GM19452 (cell line): ENCODE data around the gene EREG.
"Not testable (repeated sequence)": the region's sequence is repeated elsewhere in the genome, so short reads cannot be mapped to it uniquely, and the experiment has no call there.

ENCODE experiments used
- ATAC-seq: cut with Tn5 transposase; IDR thresholded peaks from one replicate; pipeline ENCODE4 v1.9.1; 2021; ENCODE audit not compliant: unreplicated experiment

EREG gene

DNA sequence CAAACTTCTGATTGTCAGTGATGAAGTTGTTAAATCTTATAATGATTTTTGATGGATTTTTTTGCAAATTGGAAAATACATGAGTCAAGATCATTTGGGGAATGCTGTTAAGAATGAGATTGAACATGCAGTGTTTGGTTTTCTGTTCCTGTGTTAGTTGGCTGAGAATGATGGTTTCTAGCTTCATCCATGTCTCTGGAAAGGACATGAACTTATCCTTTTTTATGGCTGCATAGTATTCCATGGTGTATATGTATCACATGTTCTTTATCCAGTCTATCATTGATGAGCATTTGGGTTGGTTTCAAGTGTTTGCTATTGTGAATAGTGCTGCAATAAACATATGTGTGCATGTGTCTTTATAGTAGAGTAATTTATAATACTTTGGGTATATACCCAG is 24.5 kb upstream of the EREG start:
- ATAC-seq: not testable (repeated sequence)

DNA sequence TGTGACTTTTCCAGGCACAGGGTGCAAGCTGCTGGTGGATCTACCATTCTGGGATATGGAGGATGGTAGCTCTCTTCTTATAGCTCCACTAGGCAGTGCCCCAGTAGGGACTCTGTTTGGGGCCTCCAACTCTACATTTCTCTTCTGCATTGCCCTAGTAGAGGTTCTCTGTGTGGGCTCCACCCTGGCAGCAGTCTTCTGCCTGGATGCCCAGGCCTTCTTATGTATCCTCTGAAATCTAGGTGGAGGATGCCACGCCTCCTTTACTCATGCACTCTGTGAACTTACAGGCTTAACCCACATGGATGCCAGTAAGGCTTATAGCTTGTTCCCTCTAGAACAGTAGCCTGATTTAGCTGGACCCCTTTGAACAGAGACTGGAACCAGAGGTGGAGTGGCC is 20.9 kb upstream of the EREG start:
- ATAC-seq: no peak

DNA sequence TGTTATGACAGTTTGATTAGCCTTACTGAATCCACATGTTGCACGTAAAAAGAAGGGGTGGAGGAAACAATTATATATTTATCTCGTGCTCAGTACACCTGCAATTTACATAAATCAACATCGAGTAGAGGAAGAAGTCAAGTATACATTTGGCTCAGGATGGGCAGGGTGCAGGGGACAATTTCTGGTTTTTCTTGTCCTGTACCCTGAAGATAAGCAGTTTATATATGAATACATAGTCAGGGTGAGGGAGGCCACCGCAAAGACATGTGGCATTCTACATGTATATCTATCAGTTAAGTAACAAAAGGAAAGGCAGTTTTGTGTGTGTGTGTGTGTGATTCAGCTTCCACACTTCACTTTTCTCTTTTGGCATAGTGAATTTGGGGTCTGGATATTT is 11.1 kb upstream of the EREG start:
- ATAC-seq: no peak

DNA sequence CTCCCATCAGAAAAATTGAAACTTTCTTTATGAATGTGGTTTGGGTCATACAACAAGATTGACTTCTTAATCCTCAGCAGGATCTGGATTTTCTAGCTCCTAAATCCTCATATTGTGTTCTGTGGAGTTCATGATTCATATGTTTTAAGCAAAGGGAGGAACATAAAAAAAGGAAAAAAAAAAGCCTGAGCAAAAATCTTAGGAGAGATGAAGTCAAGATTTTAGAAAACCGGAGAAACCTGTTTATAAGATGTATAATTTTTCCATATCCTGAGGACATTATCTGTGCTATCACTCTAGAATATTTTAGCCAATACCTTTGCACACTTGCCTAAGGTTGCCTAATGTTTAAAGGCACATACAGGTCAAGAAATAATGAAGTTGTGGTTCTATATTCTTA is 7.0 kb upstream of the EREG start:
- ATAC-seq: no peak

DNA sequence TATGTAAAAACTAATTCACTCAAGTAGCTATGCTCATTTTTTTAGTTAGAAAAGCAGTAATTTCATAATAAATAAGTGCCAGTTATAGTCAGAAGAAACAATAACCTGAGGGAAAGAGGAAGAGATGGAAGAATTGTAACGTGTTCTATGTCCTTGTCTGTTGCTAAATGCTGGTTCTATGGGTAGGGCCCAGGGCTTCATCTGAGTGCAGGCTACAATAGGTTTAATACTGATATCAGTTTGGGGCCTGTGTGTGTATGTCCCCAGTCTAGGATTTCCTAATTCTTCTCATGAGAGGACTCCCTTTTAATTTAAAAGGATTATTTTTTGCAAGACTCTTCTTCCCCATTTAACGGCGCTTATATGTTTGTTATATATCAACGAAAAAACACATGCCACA is 3.3 kb upstream of the EREG start:
- no peak for ATAC-seq

GRCh38 chr4:74362347-74362746 is 2.6 kb upstream of the EREG start:
- ATAC-seq: no peak

GRCh38 chr4:74364256-74364651 is 691 bp upstream of the EREG start:
- ATAC-seq: no peak

GRCh38 chr4:74365761-74366160 is 816 bp downstream of the EREG start:
- ATAC-seq: no peak

DNA sequence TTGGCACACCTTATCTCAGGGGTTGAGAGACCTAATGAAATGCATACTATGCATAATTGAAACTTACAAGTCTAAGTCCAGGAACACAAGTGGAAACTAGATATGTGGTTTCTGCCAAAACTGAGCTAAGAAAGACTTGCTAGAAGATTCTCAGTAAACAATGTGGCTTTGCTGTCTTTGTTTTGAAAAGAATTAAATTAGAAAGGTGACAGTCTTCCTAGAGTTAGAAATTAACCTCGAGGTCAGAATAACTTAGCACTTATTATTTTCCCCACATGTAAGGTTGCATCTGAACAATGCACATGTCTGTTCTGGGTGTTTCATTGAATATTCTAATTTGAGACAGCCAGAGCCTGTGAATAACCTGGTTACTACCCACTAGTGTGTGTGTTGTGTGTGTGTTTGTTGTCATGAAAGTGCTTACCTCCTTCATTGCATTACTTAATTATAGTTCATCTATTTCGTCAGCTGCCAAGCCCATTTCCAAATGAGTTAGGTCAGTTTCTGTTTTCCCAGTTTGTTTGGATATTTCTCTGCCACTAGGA is 1.5 kb downstream of the EREG start:
- peak; percentile 59 for ATAC-seq

DNA sequence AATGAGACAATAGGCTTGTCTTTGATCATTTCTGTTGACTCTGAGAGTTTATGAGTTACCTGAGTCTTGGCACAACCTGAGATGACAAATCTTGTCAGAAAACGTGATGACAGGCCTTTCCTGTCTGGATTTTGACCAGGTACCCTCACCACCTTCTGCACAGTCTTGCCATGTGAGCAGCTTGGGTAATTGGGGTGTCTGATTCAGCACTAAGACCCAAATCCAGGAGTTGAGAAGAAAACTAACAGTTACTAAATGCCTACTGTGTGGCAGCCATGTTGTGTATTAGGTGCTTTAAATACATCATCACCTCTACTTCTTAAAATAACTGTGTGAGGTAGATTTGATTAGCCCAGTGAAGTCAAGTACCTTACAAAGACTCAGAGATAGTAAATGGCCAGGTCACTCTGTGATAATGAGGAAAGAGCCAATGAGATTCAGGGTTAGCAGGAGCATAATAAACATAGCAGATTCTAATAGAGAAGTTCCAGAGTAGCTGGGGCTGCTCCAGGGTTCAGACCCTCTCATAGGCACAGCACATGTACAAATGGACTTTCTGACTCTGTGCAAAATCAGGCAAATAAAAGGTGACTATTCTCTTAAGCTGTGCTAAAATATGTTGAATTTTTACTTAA is 2.8 kb downstream of the EREG start:
- no peak for ATAC-seq

DNA sequence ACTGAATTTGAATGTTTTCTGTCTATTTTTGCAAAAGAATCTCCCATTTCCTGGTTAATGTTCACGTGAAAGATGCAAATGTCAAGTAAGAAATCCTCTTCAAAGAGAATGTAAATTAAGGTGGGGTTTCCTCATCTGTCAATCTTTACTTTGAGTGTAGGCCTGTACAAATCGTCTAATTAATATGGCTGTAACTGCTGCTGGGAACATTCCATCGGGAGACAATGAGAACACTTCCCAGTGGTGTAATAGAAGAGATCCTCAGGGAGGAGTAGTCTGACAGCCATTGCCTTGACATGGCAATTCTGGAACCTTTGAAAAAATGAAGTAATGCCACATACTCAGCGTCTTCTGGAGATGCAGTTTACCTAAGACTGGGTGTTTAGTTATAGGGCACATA is 3.7 kb downstream of the EREG start:
- no peak for ATAC-seq

- ATAC-seq: no peak
Observed at GRCh38 chr4:74369855-74370254, 4.9 kb downstream of the EREG start.

DNA sequence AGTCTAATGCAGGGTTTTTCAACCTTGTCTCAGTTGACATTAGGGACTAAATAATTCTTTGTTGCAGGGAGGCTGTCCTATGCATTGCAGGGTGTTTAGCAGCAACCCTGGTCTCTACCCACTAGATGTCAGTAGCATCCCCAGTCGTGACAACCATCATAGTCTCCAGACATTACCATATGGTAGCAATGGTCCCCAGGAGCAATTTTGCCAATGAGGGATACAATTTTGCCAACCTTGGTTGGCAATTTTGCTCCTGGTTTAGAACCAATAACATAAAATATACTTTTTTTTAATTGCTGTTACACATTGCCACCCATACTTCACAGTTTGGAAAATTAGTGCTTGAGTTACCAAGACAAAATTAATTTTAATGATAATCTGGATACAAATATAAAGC is 6.0 kb downstream of the EREG start:
- peak; percentile 49 for ATAC-seq

DNA sequence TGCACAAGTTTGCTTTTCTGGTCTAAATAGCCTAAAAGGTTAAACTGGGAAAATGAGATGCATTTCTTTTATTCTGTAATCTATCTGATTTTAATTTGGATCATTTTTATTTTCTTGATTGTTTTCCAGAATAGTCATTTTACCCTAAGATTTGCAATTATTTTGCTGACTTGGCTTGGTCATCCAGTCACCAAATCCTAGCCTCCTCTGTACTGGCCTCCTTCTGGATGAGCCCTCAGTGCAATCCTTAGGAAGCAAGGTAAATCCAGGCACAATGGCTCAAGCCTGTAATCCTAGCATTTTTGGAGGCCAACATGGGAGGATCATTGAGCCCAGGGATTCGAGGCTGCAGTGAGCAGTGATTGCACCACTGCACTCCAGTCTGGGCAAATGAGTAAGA is 9.2 kb downstream of the EREG start:
- ATAC-seq: no peak

- ATAC-seq: no peak
Observed at GRCh38 chr4:74374561-74375327, 9.8 kb downstream of the EREG start.

GRCh38 chr4:74375824-74376426 is 11.0 kb downstream of the EREG start:
- no peak for ATAC-seq

DNA sequence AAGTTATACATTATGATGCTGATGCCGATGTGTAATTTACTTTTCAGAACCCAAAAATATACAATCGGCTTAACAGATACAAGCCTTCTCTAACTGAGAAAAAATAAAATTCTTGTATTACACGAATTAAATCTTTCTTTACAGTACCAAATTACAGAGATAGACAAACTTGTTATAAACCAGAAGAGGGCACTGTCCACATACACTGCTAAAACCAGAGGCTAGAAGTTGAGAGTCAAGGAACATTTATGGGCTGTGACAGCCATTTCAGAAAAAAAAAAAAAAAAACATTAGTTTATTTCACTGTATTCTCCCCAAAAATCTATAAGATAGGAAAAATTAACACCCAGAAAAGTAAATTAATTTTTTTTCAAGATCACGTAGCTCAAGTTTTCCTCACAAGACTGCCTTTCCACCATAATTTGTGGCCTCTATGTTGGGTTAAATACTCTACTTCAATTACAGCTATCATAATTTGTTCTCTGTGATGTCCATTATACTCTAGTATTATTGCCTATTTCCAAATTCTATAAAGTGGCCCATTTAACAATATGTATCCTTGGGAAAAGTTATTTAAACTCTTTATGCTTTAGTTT is 12.0 kb downstream of the EREG start:
- no peak for ATAC-seq

- ATAC-seq: no peak
Observed at GRCh38 chr4:74377714-74378113, 12.8 kb downstream of the EREG start.

GRCh38 chr4:74378573-74378972 is 13.6 kb downstream of the EREG start:
- no peak for ATAC-seq

DNA sequence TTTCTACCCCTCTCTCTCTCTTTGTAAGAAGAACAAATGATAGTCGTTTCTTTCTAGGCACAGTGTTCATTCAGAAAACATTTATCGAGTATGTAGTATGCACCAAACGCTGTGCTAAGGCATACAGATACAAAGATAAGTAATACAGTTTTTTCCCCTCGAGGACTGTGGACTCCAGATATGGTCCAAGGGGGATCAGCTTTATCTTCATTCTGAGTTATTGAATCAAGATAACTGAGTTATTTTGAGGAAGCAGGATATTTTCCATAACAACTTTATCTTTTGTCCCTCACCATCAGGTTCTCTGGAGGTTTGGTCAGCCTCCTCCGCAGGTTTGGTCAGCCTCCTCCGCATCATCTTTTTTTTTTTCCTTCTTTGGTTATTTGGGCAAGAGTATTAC is 15.0 kb downstream of the EREG start:
- ATAC-seq: no peak

DNA sequence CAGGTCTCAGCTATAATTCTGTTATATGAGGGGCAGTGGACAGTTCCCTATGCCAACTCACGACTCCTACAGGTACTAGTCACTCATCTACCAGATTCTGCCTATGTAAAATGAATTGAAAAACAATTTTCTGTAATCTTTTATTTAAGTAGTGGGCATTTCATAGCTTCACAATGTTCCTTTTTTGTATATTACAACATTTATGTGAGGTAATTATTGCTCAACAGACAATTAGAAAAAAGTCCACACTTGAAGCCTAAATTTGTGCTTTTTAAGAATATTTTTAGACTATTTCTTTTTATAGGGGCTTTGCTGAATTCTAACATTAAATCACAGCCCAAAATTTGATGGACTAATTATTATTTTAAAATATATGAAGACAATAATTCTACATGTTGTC is 20.4 kb downstream of the EREG start:
- ATAC-seq: no peak

DNA sequence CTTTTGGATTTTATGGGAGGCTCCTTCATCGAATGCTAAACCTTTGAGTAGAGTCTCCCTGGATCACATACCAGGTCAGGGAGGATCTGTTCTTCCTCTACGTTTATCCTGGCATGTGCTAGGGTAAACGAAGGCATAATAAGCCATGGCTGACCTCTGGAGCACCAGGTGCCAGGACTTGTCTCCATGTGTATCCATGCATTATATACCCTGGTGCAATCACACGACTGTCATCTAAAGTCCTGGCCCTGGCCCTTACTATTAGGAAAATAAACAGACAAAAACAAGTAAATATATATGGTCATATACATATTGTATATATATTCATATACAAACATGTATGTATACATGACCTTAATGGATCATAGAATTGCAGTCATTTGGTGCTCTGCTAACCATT is 21.2 kb downstream of the EREG start:
- no peak for ATAC-seq
